GM23338 (cell line): ENCODE data around the gene GAB1. TPM values are rescaled to one million over a fixed set of nuclear protein-coding genes. Genes with fewer than 3 reads are reported as not detected.

Source experiments
- ATAC-seq: fragments of 200-7000 bp; cut with Tn5 transposase; 3 replicates; pipeline ENCODE4 v1.9.1; 2020
- DNase-seq: peaks from one replicate; pipeline ENCODE4 v3.0.0-alpha.2; 2015; ENCODE audit warnings: low spot score
- H2AFZ ChIP-seq: fragments of 200-600 bp; sonication (generic); 2 replicates; pipeline ENCODE4 v1.8.0; 2016; ENCODE audit warnings: antibody characterized with exemption, mild to moderate bottlenecking, moderate library complexity
- H3F3A ChIP-seq: fragments of 200-600 bp; sonication (generic); replicated peaks from 2 replicates; pipeline ENCODE4 v1.8.0; 2017; ENCODE audit warnings: antibody characterized with exemption, mixed run types, low read depth
- H3K27ac ChIP-seq: fragments of 200-600 bp; sonication (generic); 2 replicates; pipeline ENCODE4 v1.6.1; 2016; ENCODE audit warnings: low read depth
- H3K27me3 ChIP-seq: fragments of 200-600 bp; sonication (generic); 2 replicates; pipeline ENCODE4 v1.8.0; 2016; ENCODE audit warnings: mild to moderate bottlenecking, mixed run types, moderate library complexity; ENCODE audit not compliant: insufficient read depth
- H3K36me3 ChIP-seq: fragments of 200-600 bp; sonication (generic); 2 replicates; pipeline ENCODE4 v1.8.0; 2016; ENCODE audit warnings: mild to moderate bottlenecking; ENCODE audit not compliant: insufficient read depth
- H3K4me1 ChIP-seq: fragments of 200-600 bp; sonication (generic); 2 replicates; pipeline ENCODE4 v1.8.0; 2016; ENCODE audit warnings: mild to moderate bottlenecking, moderate library complexity; ENCODE audit not compliant: insufficient read depth
- H3K4me2 ChIP-seq: fragments of 200-600 bp; sonication (generic); 2 replicates; pipeline ENCODE4 v1.7.1; 2017; ENCODE audit warnings: mixed run types
- H3K4me3 ChIP-seq: fragments of 200-600 bp; sonication (generic); 2 replicates; pipeline ENCODE4 v1.6.1; 2016; ENCODE audit warnings: mixed run types
- H3K79me2 ChIP-seq: fragments of 200-600 bp; sonication (generic); replicated peaks from 2 replicates; pipeline ENCODE4 v1.8.0; 2017; ENCODE audit warnings: mild to moderate bottlenecking; ENCODE audit not compliant: insufficient read depth
- H3K9me2 ChIP-seq: fragments of 200-600 bp; sonication (generic); 2 replicates; pipeline ENCODE4 v1.8.0; 2017; ENCODE audit not compliant: insufficient read depth
- H4K20me1 ChIP-seq: fragments of 200-600 bp; sonication (generic); replicated peaks from 2 replicates; pipeline ENCODE4 v1.8.0; 2017; ENCODE audit warnings: mild to moderate bottlenecking; ENCODE audit not compliant: insufficient read depth
- H3K27ac Mint-ChIP-seq: 2 replicates; pipeline ENCODE4 v1.8.0; 2020; ENCODE audit warnings: inconsistent platforms, mild to moderate bottlenecking, moderate library complexity, mixed read lengths
- H3K27me3 Mint-ChIP-seq: 3 replicates; pipeline ENCODE4 v1.8.0; 2022; ENCODE audit warnings: low read depth, mild to moderate bottlenecking, moderate library complexity, mixed read lengths, inconsistent platforms; ENCODE audit not compliant: insufficient read depth, poor library complexity
- H3K36me3 Mint-ChIP-seq: 3 replicates; pipeline ENCODE4 v1.8.0; 2021; ENCODE audit warnings: low read depth, mild to moderate bottlenecking, inconsistent platforms, moderate library complexity, mixed read lengths
- H3K4me1 Mint-ChIP-seq: 3 replicates; pipeline ENCODE4 v1.8.0; 2020; ENCODE audit warnings: mild to moderate bottlenecking, inconsistent platforms, mixed read lengths
- H3K4me3 Mint-ChIP-seq: 3 replicates; pipeline ENCODE4 v1.8.0; 2021; ENCODE audit warnings: moderate library complexity, mild to moderate bottlenecking, inconsistent platforms, mixed read lengths
- H3K9me3 Mint-ChIP-seq: 3 replicates; pipeline ENCODE4 v1.8.0; 2020; ENCODE audit warnings: moderate library complexity, mild to moderate bottlenecking, inconsistent platforms, mixed read lengths
- CREB1 ChIP-seq: fragments of 250-450 bp; sonication (Bioruptor Pico); IDR thresholded peaks from 2 replicates; pipeline ENCODE4 v1.5.0; 2020; ENCODE audit warnings: low read depth, mild to moderate bottlenecking, moderate library complexity
- NANOG ChIP-seq: IDR thresholded peaks from 2 replicates; pipeline ENCODE4 v1.6.1; 2016; ENCODE audit warnings: antibody characterized with exemption, borderline replicate concordance
- POLR2AphosphoS5 ChIP-seq: IDR thresholded peaks from 2 replicates; pipeline ENCODE4 v1.6.1; 2016; ENCODE audit warnings: antibody characterized with exemption, low read depth
- STAT1 ChIP-seq: IDR thresholded peaks from one replicate; pipeline ENCODE4 v1.6.1; 2016; ENCODE audit warnings: antibody characterized with exemption; ENCODE audit not compliant: unreplicated experiment
- ZNF114 ChIP-seq: fragments of 250-450 bp; sonication (Bioruptor Pico); IDR thresholded peaks from 2 replicates; pipeline ENCODE4 v1.5.0; 2020; ENCODE audit warnings: mild to moderate bottlenecking, moderate library complexity
- ZNF331 ChIP-seq: fragments of 250-450 bp; sonication (Bioruptor Pico); IDR thresholded peaks from 2 replicates; pipeline ENCODE4 v1.5.0; 2020; ENCODE audit warnings: low read depth, mild to moderate bottlenecking, moderate library complexity
- polyA plus RNA-seq: library from polyadenylated mRNA; unstranded; fragments of >200 nt; fragmentation: Nextera tagmentation; extraction: Ambion mirVana; gene quantifications from 2 replicates; pipeline ENCODE4 v1.2.1, GENCODE V29; 2016
- total RNA-seq: library from RNA; depleted of rRNA; stranded (reverse); fragments of >200 nt; shearing (Covaris generic); gene quantifications from 2 replicates; pipeline ENCODE4 v1.2.3, GENCODE V29; 2014
- TF ChIP-seq, protein P1 (sequence below): IDR thresholded peaks from one replicate; pipeline ENCODE4 v1.6.1; 2018; ENCODE audit warnings: antibody characterized with exemption; ENCODE audit not compliant: unreplicated experiment
- TF ChIP-seq, protein P2 (sequence below): IDR thresholded peaks from 2 replicates; pipeline ENCODE4 v1.6.1; 2016; ENCODE audit warnings: antibody characterized with exemption

The GAB1 gene
- total and polyA plus RNA-seq, 2 experiments from 2014 or later = 4.0 to 18.4 TPM

DNA sequence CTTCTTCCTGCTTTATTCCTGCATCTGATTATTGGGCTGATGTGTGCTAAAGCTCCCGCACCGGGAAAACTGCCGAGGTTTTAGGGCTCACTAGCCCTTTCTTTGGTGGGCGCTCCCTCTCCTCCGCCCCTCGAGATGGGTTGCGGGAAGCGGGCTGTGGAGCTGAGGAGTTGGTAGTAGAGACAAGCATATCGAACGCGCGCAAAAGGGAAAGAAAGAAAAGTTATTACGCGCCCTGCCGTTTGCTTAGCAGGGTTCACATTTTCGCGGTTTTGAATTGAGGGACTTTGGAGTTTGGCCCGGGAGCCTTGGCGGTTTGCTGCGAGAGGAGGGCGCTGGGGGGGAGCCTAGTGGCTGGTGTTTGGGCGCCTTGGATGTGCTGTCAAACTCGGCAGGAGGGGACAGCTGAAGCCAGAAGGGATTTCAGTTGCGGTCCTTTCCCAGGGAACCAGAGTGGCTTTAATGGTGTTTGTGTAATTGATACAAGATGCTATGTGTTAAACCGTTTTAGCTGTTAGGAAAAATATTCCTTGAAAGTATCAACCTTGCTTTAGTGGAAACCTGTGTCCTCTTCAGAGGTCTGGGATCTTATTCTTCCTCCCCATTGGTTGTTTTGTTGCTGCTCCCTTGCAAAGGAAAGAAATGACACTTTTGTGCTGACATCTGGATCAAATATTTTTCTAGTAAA, 1.1 kb downstream of the GAB1 start:
- TF ChIP-seq, protein P1, sequence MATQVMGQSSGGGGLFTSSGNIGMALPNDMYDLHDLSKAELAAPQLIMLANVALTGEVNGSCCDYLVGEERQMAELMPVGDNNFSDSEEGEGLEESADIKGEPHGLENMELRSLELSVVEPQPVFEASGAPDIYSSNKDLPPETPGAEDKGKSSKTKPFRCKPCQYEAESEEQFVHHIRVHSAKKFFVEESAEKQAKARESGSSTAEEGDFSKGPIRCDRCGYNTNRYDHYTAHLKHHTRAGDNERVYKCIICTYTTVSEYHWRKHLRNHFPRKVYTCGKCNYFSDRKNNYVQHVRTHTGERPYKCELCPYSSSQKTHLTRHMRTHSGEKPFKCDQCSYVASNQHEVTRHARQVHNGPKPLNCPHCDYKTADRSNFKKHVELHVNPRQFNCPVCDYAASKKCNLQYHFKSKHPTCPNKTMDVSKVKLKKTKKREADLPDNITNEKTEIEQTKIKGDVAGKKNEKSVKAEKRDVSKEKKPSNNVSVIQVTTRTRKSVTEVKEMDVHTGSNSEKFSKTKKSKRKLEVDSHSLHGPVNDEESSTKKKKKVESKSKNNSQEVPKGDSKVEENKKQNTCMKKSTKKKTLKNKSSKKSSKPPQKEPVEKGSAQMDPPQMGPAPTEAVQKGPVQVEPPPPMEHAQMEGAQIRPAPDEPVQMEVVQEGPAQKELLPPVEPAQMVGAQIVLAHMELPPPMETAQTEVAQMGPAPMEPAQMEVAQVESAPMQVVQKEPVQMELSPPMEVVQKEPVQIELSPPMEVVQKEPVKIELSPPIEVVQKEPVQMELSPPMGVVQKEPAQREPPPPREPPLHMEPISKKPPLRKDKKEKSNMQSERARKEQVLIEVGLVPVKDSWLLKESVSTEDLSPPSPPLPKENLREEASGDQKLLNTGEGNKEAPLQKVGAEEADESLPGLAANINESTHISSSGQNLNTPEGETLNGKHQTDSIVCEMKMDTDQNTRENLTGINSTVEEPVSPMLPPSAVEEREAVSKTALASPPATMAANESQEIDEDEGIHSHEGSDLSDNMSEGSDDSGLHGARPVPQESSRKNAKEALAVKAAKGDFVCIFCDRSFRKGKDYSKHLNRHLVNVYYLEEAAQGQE = no peak
- TF ChIP-seq, protein P2, sequence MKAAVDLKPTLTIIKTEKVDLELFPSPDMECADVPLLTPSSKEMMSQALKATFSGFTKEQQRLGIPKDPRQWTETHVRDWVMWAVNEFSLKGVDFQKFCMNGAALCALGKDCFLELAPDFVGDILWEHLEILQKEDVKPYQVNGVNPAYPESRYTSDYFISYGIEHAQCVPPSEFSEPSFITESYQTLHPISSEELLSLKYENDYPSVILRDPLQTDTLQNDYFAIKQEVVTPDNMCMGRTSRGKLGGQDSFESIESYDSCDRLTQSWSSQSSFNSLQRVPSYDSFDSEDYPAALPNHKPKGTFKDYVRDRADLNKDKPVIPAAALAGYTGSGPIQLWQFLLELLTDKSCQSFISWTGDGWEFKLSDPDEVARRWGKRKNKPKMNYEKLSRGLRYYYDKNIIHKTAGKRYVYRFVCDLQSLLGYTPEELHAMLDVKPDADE = no peak
- TF ChIP-seq POLR2AphosphoS5 = no peak
- Histone ChIP-seq H3K79me2 (peaks cover 53% of the 10 kb centered on the region), H3F3A (no peaks in the 10 kb centered on the region), H4K20me1 (peaks cover 30% of the 10 kb centered on the region), H2AFZ (peak overlapping the region; percentile 83), H3K36me3 (no peaks in the 10 kb centered on the region), H3K9me2 (no peaks in the 10 kb centered on the region), H3K4me1 (peaks cover 12% of the 10 kb centered on the region), H3K4me3 (peak overlapping the region; percentile 89), H3K4me2 (peak overlapping the region; percentile 94), H3K27ac (no peak overlapping the region), H3K27me3 (peaks cover 7% of the 10 kb centered on the region)
- H3K9me3 Mint-ChIP-seq = no peaks in the 10 kb centered on the region
- H3K36me3 Mint-ChIP-seq = no peaks in the 10 kb centered on the region
- H3K27ac Mint-ChIP-seq = no peak overlapping the region
- peaks cover 15% of the 10 kb centered on the region for H3K27me3 Mint-ChIP-seq
- DNase-seq = peak; percentile 68
- peaks cover 20% of the 10 kb centered on the region for H3K4me1 Mint-ChIP-seq
- peak; percentile 2 for ATAC-seq
- peak overlapping the region; percentile 97 for H3K4me3 Mint-ChIP-seq

DNA sequence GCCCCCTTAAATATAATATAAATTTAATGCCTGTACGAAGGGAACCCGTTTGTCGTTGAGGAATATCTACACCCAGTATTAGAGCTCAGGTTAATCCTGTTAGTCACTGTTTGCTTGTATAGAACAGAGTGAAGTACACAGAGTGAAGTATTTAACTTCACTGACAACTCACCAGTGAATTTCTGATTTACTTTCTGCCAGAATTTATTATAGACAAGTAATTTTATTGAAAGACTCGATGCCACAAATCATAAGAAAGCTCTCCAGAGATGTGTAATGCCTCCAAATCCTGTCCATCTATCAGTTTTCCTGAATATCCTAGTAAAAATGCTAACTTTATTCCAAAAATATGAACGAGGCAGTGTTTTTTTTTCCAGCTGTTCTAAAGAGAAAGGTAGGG, 1.6 kb downstream of the GAB1 start:
- peaks cover 59% of the 10 kb centered on the region for H3K79me2 ChIP-seq
- TF ChIP-seq ZNF331 (CRISPR knock-in tag) = no peak
- TF ChIP-seq, protein P1 = no peak
- TF ChIP-seq ZNF114 (CRISPR knock-in tag) = no peak
- no peak for TF ChIP-seq NANOG
- no peak for TF ChIP-seq POLR2AphosphoS5
- no peak for TF ChIP-seq STAT1
- TF ChIP-seq CREB1 = no peak

More for the DNA sequence above, 1.6 kb downstream of the GAB1 start:
- no peaks in the 10 kb centered on the region for H3F3A ChIP-seq
- no peak overlapping the region for H2AFZ ChIP-seq
- Mint-ChIP-seq H3K9me3 (no peaks in the 10 kb centered on the region), H3K27me3 (peaks cover 15% of the 10 kb centered on the region), H3K4me1 (peaks cover 26% of the 10 kb centered on the region), H3K4me3 (peak overlapping the region; percentile 97), H3K27ac (no peak overlapping the region), H3K36me3 (no peaks in the 10 kb centered on the region)
- ATAC-seq = no peak
- H3K27ac ChIP-seq = no peak overlapping the region
- no peaks in the 10 kb centered on the region for H3K9me2 ChIP-seq
- H4K20me1 ChIP-seq = peaks cover 30% of the 10 kb centered on the region
- no peaks in the 10 kb centered on the region for H3K36me3 ChIP-seq
- H3K4me3 ChIP-seq = peak overlapping the region; percentile 89
- no peak for DNase-seq
- peak overlapping the region; percentile 94 for H3K4me2 ChIP-seq
- peaks cover 7% of the 10 kb centered on the region for H3K27me3 ChIP-seq
- peaks cover 16% of the 10 kb centered on the region for H3K4me1 ChIP-seq
